ENCODE measurements around the gene GLDN. TPM values are rescaled to one million over a fixed set of nuclear protein-coding genes. Genes with fewer than 3 reads are reported as not detected.

The GLDN gene
- polyA plus RNA-seq, 1 donor from 2014 or later = 0.58 TPM

GRCh38 chr15:51346136-51346535 lies 4.7 kb downstream of the GLDN start:
- Histone ChIP-seq H3K9ac (ENCODE audit: low read length) (no peak overlapping the region), H3K4me2 (ENCODE audit: low read length) (no peak overlapping the region), H3K36me3 (ENCODE audit: insufficient read depth, low read length) (no peaks in the 10 kb centered on the region), H3K27ac (ENCODE audit: low read length) (no peak overlapping the region), H3K27me3 (ENCODE audit: insufficient read depth, low read depth, low read length) (peaks cover 26% of the 10 kb centered on the region), H3K4me3 (ENCODE audit: low read length) (no peak overlapping the region), H3K79me2 (replicated peaks; ENCODE audit: insufficient read depth, low read length) (no peaks in the 10 kb centered on the region), H2AFZ (ENCODE audit: low read depth, low read length) (no peak overlapping the region), H3K9me3 (ENCODE audit: low read length) (no peaks in the 10 kb centered on the region), H3K9me2 (ENCODE audit: insufficient read depth, low read length) (no peaks in the 10 kb centered on the region), H4K20me1 (ENCODE audit: insufficient read depth) (no peaks in the 10 kb centered on the region), H3F3A (ENCODE audit: insufficient read depth, low read length, poor library complexity, severe bottlenecking) (no peaks in the 10 kb centered on the region)
- TF ChIP-seq RAD21 (conservative IDR thresholded peaks at IDR 0.05) (no peak), POLR2AphosphoS5 (IDR thresholded peaks at IDR 0.05) (no peak), TAF1 (IDR thresholded peaks at IDR 0.05; ENCODE audit: low read depth) (no peak), EZH2 (IDR thresholded peaks at IDR 0.05; ENCODE audit: borderline replicate concordance, insufficient read depth, low read length, poor library complexity, severe bottlenecking) (no peak), SMC3 (conservative IDR thresholded peaks at IDR 0.05; ENCODE audit: poor library complexity) (no peak), CTCF (IDR thresholded peaks at IDR 0.05; ENCODE audit: poor library complexity, severe bottlenecking) (no peak), MXI1 (conservative IDR thresholded peaks at IDR 0.05; ENCODE audit: poor library complexity, severe bottlenecking) (no peak)

GRCh38 chr15:51348688-51349087 lies 7.2 kb downstream of the GLDN start:
- H3K9me3 ChIP-seq (ENCODE audit: low read length) = no peaks in the 10 kb centered on the region
- no peaks in the 10 kb centered on the region for H3F3A ChIP-seq (ENCODE audit: insufficient read depth, low read length, poor library complexity, severe bottlenecking)
- H3K4me3 ChIP-seq (ENCODE audit: low read length) = no peak overlapping the region
- no peak overlapping the region for H3K4me2 ChIP-seq (ENCODE audit: low read length)
- peaks cover 2% of the 10 kb centered on the region for H3K27me3 ChIP-seq (ENCODE audit: insufficient read depth, low read depth, low read length)
- H3K9ac ChIP-seq (ENCODE audit: low read length) = no peak overlapping the region
- no peak overlapping the region for H3K27ac ChIP-seq (ENCODE audit: low read length)
- no peak overlapping the region for H2AFZ ChIP-seq (ENCODE audit: low read depth, low read length)
- H3K36me3 ChIP-seq (ENCODE audit: insufficient read depth, low read length) = no peaks in the 10 kb centered on the region
- H3K79me2 ChIP-seq (replicated peaks; ENCODE audit: insufficient read depth, low read length) = no peaks in the 10 kb centered on the region
- H4K20me1 ChIP-seq (ENCODE audit: insufficient read depth) = no peaks in the 10 kb centered on the region
- no peak for TF ChIP-seq CTCF (IDR thresholded peaks at IDR 0.05; ENCODE audit: poor library complexity, severe bottlenecking)
- TF ChIP-seq RAD21 (conservative IDR thresholded peaks at IDR 0.05) = no peak
- no peak for TF ChIP-seq EZH2 (IDR thresholded peaks at IDR 0.05; ENCODE audit: borderline replicate concordance, insufficient read depth, low read length, poor library complexity, severe bottlenecking)
- TF ChIP-seq POLR2AphosphoS5 (IDR thresholded peaks at IDR 0.05) = no peak
- no peak for TF ChIP-seq REST (IDR thresholded peaks at IDR 0.05; ENCODE audit: borderline replicate concordance)
- no peak for TF ChIP-seq EP300 (conservative IDR thresholded peaks at IDR 0.05; ENCODE audit: poor library complexity, severe bottlenecking)
- no peak for TF ChIP-seq SMC3 (conservative IDR thresholded peaks at IDR 0.05; ENCODE audit: poor library complexity)
- H3K9me2 ChIP-seq (ENCODE audit: insufficient read depth, low read length) = no peaks in the 10 kb centered on the region

Data from neural cell (in vitro differentiated cells).